ENCODE data around the gene CYSTM1. TPM values are rescaled to one million over a fixed set of nuclear protein-coding genes. Genes with fewer than 3 reads are reported as not detected.

The CYSTM1 gene
- polyA plus RNA-seq, 2 of the 4 experiments (the other 2 are of a cell fraction) = 76.8 to 103 TPM

DNA sequence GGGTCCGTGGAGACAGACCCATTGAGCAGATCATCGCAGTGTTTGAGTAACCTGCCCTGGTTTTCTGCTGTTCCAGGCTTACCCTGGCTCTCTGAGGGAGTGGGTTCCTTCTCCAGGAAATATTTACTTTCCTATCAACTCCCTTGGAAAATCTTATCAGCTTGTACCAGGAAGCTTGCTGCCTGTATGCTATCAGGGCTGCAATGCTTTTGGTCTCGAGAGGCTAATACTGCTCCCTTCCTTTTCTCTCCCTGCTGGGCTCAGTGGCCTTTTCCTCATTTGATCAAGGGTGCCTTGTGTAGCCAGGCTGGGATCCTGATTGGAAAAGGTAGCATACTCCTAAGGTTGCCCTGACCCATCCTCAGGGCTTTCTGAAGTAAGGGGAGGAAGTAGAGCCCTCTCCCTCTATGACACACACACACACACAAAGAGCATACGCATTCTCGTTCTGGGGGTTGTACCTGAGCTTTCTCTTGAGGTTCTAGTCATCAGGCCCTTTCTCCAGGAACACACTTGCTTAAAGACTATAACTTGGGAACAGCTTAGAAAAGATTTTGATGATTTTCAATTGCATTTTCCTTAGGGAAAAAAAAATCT lies 41.6 kb downstream of the CYSTM1 start:
- Histone ChIP-seq H3K27ac (no peak overlapping the region), H3K4me2 (no peak overlapping the region), H3K9me3 (no peaks in the 10 kb centered on the region), H3K4me3 (no peak overlapping the region), H3K4me1 (peaks cover 38% of the 10 kb centered on the region)
- POLR2A ChIA-PET = no interaction called here
- FAIRE-seq (no peak), DNase-seq (ENCODE audit: low read depth in 1 of 2, low spot score in 1 of 2) (no peak), ATAC-seq (no peak)
- TF ChIP-seq TP53 (CRISPR knock-in tag; IDR thresholded peaks at IDR 0.05) = no peak
- TF ChIP-seq, protein P1, sequence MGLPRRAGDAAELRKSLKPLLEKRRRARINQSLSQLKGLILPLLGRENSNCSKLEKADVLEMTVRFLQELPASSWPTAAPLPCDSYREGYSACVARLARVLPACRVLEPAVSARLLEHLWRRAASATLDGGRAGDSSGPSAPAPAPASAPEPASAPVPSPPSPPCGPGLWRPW (IDR thresholded peaks at IDR 0.05) = no peak
- TF ChIP-seq, protein P2, sequence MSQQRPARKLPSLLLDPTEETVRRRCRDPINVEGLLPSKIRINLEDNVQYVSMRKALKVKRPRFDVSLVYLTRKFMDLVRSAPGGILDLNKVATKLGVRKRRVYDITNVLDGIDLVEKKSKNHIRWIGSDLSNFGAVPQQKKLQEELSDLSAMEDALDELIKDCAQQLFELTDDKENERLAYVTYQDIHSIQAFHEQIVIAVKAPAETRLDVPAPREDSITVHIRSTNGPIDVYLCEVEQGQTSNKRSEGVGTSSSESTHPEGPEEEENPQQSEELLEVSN (IDR thresholded peaks at IDR 0.05; ENCODE audit: borderline replicate concordance, low read depth) = no peak
- no peak for TF ChIP-seq MAZ (IDR thresholded peaks at IDR 0.05; ENCODE audit: borderline replicate concordance, low read depth, low read length)
- TF ChIP-seq RNF2 (IDR thresholded peaks at IDR 0.05; ENCODE audit: borderline replicate concordance, low read depth) = no peak
- no peak for TF ChIP-seq RFX5 (IDR thresholded peaks at IDR 0.05)
- no peak for TF ChIP-seq JUN (IDR thresholded peaks at IDR 0.05)
- no peak for TF ChIP-seq MAX (IDR thresholded peaks at IDR 0.05)
- TF ChIP-seq MAFK (IDR thresholded peaks at IDR 0.05; ENCODE audit: partially characterized antibody) = no peak
- no peak for TF ChIP-seq HOXB13 (CRISPR knock-in tag; IDR thresholded peaks at IDR 0.05; ENCODE audit: low read depth)
- no peak for TF ChIP-seq HDAC2 (IDR thresholded peaks at IDR 0.05)
- no peak for TF ChIP-seq ZNF302 (CRISPR knock-in tag; IDR thresholded peaks at IDR 0.05)
- no peak for TF ChIP-seq JUNB (IDR thresholded peaks at IDR 0.05)
- no peak for TF ChIP-seq POLR2A (IDR thresholded peaks at IDR 0.05; ENCODE audit: low read length)
- no peak for TF ChIP-seq HEYL (CRISPR knock-in tag; IDR thresholded peaks at IDR 0.05)
- TF ChIP-seq SREBF2 (IDR thresholded peaks at IDR 0.05) = no peak
- TF ChIP-seq ZC3H11A (IDR thresholded peaks at IDR 0.05) = no peak
- TF ChIP-seq, protein P3, sequence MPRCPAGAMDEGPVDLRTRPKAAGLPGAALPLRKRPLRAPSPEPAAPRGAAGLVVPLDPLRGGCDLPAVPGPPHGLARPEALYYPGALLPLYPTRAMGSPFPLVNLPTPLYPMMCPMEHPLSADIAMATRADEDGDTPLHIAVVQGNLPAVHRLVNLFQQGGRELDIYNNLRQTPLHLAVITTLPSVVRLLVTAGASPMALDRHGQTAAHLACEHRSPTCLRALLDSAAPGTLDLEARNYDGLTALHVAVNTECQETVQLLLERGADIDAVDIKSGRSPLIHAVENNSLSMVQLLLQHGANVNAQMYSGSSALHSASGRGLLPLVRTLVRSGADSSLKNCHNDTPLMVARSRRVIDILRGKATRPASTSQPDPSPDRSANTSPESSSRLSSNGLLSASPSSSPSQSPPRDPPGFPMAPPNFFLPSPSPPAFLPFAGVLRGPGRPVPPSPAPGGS (IDR thresholded peaks at IDR 0.05) = no peak
- CTCF ChIA-PET = interaction anchor here (0.8 to 1.7 kb wide), 8 partner anchors 10 to 137 kb away, joined by 3 to 8 read pairs (median 3); partner anchors contain the start of gene HBEGF
- WGBS (ENCODE audit: missing lambda C conversion rate) = 80% methylated on average over 5 of the region's 5 CpGs

DNA sequence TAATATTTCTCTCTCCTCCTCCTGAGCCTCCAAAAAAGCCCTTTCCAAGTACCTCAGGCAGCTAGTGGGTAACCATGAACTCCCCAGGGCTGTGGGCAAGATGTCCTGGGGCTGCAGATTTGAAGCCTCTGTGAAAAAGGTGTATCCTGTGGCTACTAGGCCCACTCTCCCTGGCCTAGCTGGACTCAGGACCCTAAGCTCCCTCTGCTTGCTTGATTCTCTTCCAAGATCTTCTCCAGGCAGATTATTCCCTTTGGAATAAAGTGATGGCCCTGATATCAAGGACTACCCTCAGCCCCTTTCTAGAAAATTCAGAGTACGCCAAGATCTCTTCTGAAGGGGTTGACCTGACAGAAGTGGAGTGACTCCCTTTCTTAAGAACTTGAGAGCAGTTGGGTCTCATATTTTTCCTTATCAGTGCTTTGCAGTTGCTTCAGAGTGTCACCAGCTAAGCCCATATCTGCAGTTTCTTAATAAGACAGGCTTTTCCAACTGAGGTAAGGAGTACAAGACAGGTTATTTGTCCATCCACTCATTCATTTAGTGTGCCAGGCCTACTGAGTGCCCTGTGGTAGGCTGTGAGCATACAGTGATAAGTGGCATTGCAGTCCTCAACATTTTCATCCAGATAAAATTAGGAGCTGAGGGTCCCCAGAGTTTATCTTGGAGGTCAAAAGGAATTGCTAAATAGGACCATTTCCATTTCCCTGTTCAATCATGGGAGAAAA lies 42.5 kb downstream of the CYSTM1 start:
- no peak for ATAC-seq

More for the DNA sequence above, 42.5 kb downstream of the CYSTM1 start:
- Histone ChIP-seq H3K4me3 (no peak overlapping the region), H3K4me2 (no peak overlapping the region), H3K27ac (no peak overlapping the region), H3K4me1 (peaks cover 47% of the 10 kb centered on the region), H3K9me3 (no peaks in the 10 kb centered on the region)
- 100% methylated on average over 1 of the region's 1 CpG for WGBS (ENCODE audit: missing lambda C conversion rate)
- no peak for DNase-seq (ENCODE audit: low read depth in 1 of 2, low spot score in 1 of 2)
- CTCF ChIA-PET = interaction anchor here (0.9 to 1.7 kb wide), 3 partner anchors 22 to 129 kb away, joined by 3 to 8 read pairs (median 3); partner anchors contain the start of gene HBEGF
- FAIRE-seq = no peak
- TF ChIP-seq EP300 (IDR thresholded peaks at IDR 0.05) = no peak
- TF ChIP-seq GATA3 (IDR thresholded peaks at IDR 0.05; ENCODE audit: borderline replicate concordance) = no peak
- TF ChIP-seq FOXS1 (CRISPR knock-in tag; IDR thresholded peaks at IDR 0.05) = no peak
- TF ChIP-seq TP53 (CRISPR knock-in tag; IDR thresholded peaks at IDR 0.05) = no peak
- no peak for TF ChIP-seq RARB (CRISPR knock-in tag; IDR thresholded peaks at IDR 0.05)
- TF ChIP-seq, protein P2 (IDR thresholded peaks at IDR 0.05; ENCODE audit: borderline replicate concordance, low read depth) = no peak
- no peak for TF ChIP-seq JUNB (IDR thresholded peaks at IDR 0.05)
- no peak for TF ChIP-seq EHMT2 (IDR thresholded peaks at IDR 0.05; ENCODE audit: low read depth)
- no peak for TF ChIP-seq NR3C1 (IDR thresholded peaks at IDR 0.05)
- no peak for TF ChIP-seq HOXA7 (CRISPR knock-in tag; IDR thresholded peaks at IDR 0.05)
- TF ChIP-seq ZC3H11A (IDR thresholded peaks at IDR 0.05) = no peak
- TF ChIP-seq BHLHE40 (IDR thresholded peaks at IDR 0.05; ENCODE audit: low read depth, low read length) = no peak
- TF ChIP-seq JUN (IDR thresholded peaks at IDR 0.05) = no peak
- TF ChIP-seq, protein P1 (IDR thresholded peaks at IDR 0.05) = no peak
- no peak for TF ChIP-seq EHF (CRISPR knock-in tag; IDR thresholded peaks at IDR 0.05)
- no peak for TF ChIP-seq SMC3 (IDR thresholded peaks at IDR 0.05)
- TF ChIP-seq HOXB5 (CRISPR knock-in tag; IDR thresholded peaks at IDR 0.05) = no peak
- no peak for TF ChIP-seq FOSL2 (IDR thresholded peaks at IDR 0.05)
- no peak for TF ChIP-seq FOSL2 (CRISPR knock-in tag; IDR thresholded peaks at IDR 0.05)
- no peak for TF ChIP-seq ZFP36 (IDR thresholded peaks at IDR 0.05; ENCODE audit: borderline replicate concordance, partially characterized antibody)
- POLR2A ChIA-PET = no interaction called here

Measured in A549 (cell line).